ENCODE measurements around the gene RNF39. TPM values are rescaled to one million over a fixed set of nuclear protein-coding genes. Genes with fewer than 3 reads are reported as not detected.
"Not testable (repeated sequence)": the region's sequence is repeated elsewhere in the genome, so short reads cannot be mapped to it uniquely, and the experiment has no call there.

RNF39 gene, protein sequence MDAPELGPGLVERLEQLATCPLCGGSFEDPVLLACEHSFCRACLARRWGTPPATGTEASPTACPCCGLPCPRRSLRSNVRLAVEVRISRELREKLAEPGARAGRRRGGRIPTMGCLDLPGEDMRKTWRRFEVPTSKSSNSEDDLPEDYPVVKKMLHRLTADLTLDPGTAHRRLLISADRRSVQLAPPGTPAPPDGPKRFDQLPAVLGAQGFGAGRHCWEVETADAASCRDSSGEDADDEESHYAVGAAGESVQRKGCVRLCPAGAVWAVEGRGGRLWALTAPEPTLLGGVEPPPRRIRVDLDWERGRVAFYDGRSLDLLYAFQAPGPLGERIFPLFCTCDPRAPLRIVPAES
- total RNA-seq (2014; rRNA removed; shearing (Covaris generic)), result 0.14 TPM in 1 of 2 replicates, not detected in the other

DNA sequence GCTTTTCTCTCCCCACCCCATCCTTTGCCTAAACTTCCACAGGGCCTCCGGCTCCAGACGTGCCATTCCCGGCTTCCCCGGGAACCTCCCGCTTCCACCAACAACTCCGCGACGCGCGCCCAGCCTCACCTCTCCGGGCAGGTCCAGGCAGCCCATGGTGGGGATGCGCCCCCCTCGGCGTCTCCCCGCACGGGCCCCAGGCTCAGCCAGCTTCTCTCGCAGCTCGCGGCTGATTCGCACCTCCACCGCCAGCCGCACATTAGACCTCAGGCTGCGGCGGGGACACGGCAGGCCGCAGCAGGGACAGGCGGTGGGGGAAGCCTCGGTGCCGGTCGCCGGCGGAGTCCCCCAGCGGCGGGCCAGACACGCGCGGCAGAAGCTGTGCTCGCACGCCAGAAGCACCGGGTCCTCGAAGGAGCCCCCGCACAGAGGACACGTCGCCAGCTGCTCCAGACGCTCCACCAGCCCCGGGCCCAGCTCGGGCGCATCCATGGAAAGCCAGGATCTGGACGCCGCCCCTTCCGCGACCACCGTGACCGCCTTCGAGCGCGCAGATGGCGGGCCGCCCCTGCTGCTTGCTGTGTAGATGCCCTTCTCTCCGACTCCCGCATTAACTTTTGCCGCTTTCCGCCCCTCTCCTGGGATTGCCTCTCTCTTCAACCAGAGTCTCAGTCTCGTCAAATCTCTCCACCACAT is at the start of gene RNF39:
RNF39 (minus strand) TSS at position 676 of the 696 bp plus-strand sequence; CDS start at position 492, 184 bp downstream.
- H3K4me3 ChIP-seq (ENCODE audit: insufficient read depth, low read depth, low read length), result peak within 1 kb of the TSS; percentile 52

DNA sequence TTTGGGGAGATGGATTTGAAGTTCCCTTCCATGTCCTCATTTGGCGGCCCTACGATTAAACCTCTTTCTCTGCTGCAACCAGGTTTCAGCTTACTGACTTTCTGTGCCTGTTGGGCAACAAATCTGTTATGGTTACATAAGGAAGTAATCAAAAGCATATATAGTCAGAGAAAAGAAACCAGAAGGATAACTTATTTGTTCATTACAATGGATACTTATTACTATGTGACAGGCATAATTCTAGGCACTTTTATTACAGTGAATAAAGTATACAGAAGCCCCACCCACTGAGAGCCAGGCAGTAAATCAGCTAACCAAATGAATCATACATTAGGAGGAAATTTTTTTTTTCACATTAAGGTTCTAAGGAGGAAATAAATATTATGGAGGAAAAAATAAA is 46.9 kb upstream of the RNF39 start:
- DNase-seq, result no peak
- Histone ChIP-seq H3K4me3 (ENCODE audit: insufficient read depth, low read depth, low read length) (no peak overlapping the region), H3K27me3 (ENCODE audit: control insufficient read depth, insufficient read depth, low read length) (peaks cover 21% of the 10 kb centered on the region), H3K36me3 (replicated peaks; ENCODE audit: control insufficient read depth, insufficient read depth, low read length) (no peaks in the 10 kb centered on the region)

More for the DNA sequence above, at the start of gene RNF39:
- Histone ChIP-seq H3K36me3 (replicated peaks; ENCODE audit: control insufficient read depth, insufficient read depth, low read length) (no peaks in the 10 kb centered on the region), H3K27me3 (ENCODE audit: control insufficient read depth, insufficient read depth, low read length) (peaks cover 91% of the 10 kb centered on the region)
- peak; percentile 73 for DNase-seq

GRCh38 chr6:30121446-30122366 is 46.1 kb upstream of the RNF39 start:
- Histone ChIP-seq H3K36me3 (replicated peaks; ENCODE audit: control insufficient read depth, insufficient read depth, low read length) (no peaks in the 10 kb centered on the region), H3K27me3 (ENCODE audit: control insufficient read depth, insufficient read depth, low read length) (peaks cover 13% of the 10 kb centered on the region), H3K4me3 (ENCODE audit: insufficient read depth, low read depth, low read length) (no peak overlapping the region)
- no peak for DNase-seq

DNA sequence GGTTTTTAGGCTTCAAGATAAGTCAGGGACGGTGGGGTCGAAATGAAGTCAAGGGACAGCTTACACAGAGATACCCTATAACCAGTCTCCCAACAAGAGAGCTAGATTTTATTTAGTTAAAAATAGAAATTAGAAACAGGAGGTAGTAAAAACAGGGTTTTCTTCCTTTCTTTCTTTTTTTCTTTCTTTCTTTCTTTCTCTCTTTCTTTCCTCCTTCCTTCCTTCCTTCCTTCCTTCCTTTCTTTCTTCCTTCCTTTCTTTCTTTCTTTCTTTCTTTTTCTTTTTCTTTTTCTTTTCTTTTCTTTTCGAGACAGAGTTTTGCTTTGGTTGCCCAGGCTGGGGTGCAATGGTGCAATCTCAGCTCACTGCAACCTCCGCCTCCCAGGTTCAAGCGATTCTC is 43.1 kb upstream of the RNF39 start:
- not testable (repeated sequence) for H3K4me3 ChIP-seq (ENCODE audit: insufficient read depth, low read depth, low read length); DNase-seq; H3K27me3 ChIP-seq (ENCODE audit: control insufficient read depth, insufficient read depth, low read length); H3K36me3 ChIP-seq (replicated peaks; ENCODE audit: control insufficient read depth, insufficient read depth, low read length)

- H3K4me3 ChIP-seq (ENCODE audit: insufficient read depth, low read depth, low read length), result no peak overlapping the region
- no peak for DNase-seq
- no peaks in the 10 kb centered on the region for H3K36me3 ChIP-seq (replicated peaks; ENCODE audit: control insufficient read depth, insufficient read depth, low read length)
- peaks cover 18% of the 10 kb centered on the region for H3K27me3 ChIP-seq (ENCODE audit: control insufficient read depth, insufficient read depth, low read length)
These were observed 41.2 kb upstream of the RNF39 start for GRCh38 chr6:30116724-30117123.

DNA sequence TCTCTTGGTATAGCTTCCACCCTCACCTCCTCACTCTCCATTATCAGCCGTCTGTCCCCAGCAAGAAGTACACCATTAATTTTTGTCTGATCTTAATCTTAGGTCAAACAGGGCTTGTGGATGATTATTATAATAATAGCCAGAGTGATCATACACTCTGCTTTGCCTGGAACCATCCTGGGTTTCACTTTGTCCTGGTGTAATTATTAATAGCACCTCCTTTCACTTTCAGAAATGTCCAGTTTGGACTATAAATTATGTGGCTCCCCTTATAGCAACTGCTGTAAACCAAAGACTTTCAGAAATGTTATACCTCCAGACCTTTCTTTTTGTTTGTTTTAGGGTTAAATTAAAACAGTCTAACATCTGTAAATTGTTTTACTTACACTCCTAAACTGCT is 38.3 kb upstream of the RNF39 start:
- Histone ChIP-seq H3K36me3 (replicated peaks; ENCODE audit: control insufficient read depth, insufficient read depth, low read length) (no peaks in the 10 kb centered on the region), H3K27me3 (ENCODE audit: control insufficient read depth, insufficient read depth, low read length) (peaks cover 22% of the 10 kb centered on the region), H3K4me3 (ENCODE audit: insufficient read depth, low read depth, low read length) (no peak overlapping the region)
- no peak for DNase-seq

- Histone ChIP-seq H3K27me3 (ENCODE audit: control insufficient read depth, insufficient read depth, low read length) (peaks cover 26% of the 10 kb centered on the region), H3K4me3 (ENCODE audit: insufficient read depth, low read depth, low read length) (no peak within 1 kb of the TSS), H3K36me3 (replicated peaks; ENCODE audit: control insufficient read depth, insufficient read depth, low read length) (no peaks in the 10 kb centered on the region)
- no peak for DNase-seq
These were observed 37.6 kb upstream of the RNF39 start, which contains the start of gene TRIM31 for GRCh38 chr6:30113003-30113759. Gene TRIM31, minus strand, starts transcription at chr6:30113090. Its CDS starts 285 bp downstream, at chr6:30112805.

- peaks cover 26% of the 10 kb centered on the region for H3K27me3 ChIP-seq (ENCODE audit: control insufficient read depth, insufficient read depth, low read length)
- no peak for DNase-seq
These were observed 36.9 kb upstream of the RNF39 start for GRCh38 chr6:30112402-30112994.

DNA sequence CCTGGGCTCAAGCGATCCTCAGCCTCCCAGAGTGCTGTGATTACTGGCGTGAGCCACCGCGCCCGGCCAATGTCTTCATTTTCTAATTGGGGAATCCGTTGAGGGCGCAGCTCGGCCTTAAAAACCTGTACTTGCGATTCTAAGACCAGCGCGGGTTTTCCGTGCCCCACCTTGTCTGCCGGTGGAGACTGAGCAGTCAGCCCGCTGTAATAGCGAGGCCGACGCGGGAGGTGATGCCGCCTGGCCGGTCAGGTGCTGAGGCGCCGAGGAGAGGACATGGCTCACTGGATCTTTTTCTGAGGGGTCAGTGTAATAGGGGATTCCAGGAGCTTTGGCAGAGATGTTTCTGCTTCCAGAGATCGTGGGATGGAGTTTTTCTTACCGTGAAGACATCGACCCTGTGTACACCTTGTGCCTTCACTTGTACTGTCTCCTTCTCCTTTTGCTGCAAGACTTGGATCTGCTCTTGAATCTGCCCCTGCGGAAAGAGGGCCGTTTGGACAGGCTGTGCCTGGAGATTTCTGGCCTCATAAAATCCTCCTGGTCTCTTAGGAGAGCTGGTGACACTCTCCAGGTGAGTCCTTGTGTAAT is 35.8 kb upstream of the RNF39 start:
- no peak overlapping the region for H3K4me3 ChIP-seq (ENCODE audit: insufficient read depth, low read depth, low read length)
- no peaks in the 10 kb centered on the region for H3K36me3 ChIP-seq (replicated peaks; ENCODE audit: control insufficient read depth, insufficient read depth, low read length)
- no peak for DNase-seq
- peaks cover 26% of the 10 kb centered on the region for H3K27me3 ChIP-seq (ENCODE audit: control insufficient read depth, insufficient read depth, low read length)

More at GRCh38 chr6:30112402-30112994, 36.9 kb upstream of the RNF39 start:
- H3K36me3 ChIP-seq (replicated peaks; ENCODE audit: control insufficient read depth, insufficient read depth, low read length), result no peaks in the 10 kb centered on the region
- no peak overlapping the region for H3K4me3 ChIP-seq (ENCODE audit: insufficient read depth, low read depth, low read length)

- no peak for DNase-seq
These were observed 29.1 kb upstream of the RNF39 start for GRCh38 chr6:30104661-30105060.

GRCh38 chr6:30103872-30104179 is 28.3 kb upstream of the RNF39 start:
- H3K4me3 ChIP-seq (ENCODE audit: insufficient read depth, low read depth, low read length), result peak overlapping the region; percentile 46; the same call in 1 of the 2 replicates
- H3K36me3 ChIP-seq (replicated peaks; ENCODE audit: control insufficient read depth, insufficient read depth, low read length), result no peaks in the 10 kb centered on the region
- DNase-seq, result no peak
- peaks cover 72% of the 10 kb centered on the region for H3K27me3 ChIP-seq (ENCODE audit: control insufficient read depth, insufficient read depth, low read length)

More at GRCh38 chr6:30104661-30105060, 29.1 kb upstream of the RNF39 start:
- H3K4me3 ChIP-seq (ENCODE audit: insufficient read depth, low read depth, low read length), result no peak overlapping the region
- H3K36me3 ChIP-seq (replicated peaks; ENCODE audit: control insufficient read depth, insufficient read depth, low read length), result no peaks in the 10 kb centered on the region
- H3K27me3 ChIP-seq (ENCODE audit: control insufficient read depth, insufficient read depth, low read length), result peaks cover 65% of the 10 kb centered on the region

DNA sequence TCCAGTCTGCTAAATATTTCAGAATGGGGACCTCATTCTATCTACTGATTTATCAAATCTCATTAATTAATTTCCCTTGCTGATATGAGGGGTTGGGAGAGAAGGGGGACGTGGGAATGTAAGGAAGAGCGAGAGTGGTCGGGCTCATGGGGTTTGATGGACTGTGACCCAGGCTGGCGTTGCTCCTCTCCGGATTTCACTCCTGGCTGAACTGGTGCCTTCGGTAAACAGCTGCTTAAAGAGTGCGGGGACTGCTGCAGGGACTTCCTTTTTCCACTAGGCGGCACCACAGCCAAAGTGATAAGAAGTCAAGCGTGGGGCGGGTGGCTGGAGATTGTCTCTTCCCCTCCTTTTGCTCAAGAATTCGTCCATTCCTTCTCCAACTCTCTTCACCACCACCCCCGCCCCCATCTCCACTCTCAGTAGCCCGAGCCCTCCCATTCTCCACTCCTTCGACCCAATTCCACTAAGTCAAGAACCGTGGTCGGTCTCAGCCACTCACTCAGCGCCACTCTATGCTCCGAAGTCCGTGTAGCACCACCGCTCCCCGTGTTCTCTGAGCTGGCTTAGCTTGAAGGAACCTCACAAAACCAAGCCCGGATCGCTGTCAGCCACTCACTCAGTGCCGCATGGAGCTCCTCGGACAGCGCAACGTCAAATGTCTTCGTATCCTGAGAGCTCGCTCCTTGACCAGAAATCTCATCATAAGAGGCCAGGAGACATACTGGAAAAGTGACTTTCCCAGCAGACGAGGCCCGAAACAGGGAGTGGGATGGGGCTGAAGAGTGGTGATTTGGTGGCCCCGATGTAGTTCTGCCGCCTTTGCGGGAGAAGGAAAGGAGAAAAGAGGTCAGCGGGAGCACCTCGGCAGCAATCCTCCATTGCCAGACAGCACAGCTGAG is 27.7 kb upstream of the RNF39 start:
- DNase-seq, result peak; percentile 87
- peaks cover 74% of the 10 kb centered on the region for H3K27me3 ChIP-seq (ENCODE audit: control insufficient read depth, insufficient read depth, low read length)
- H3K4me3 ChIP-seq (ENCODE audit: insufficient read depth, low read depth, low read length), result peak overlapping the region; percentile 46
- H3K36me3 ChIP-seq (replicated peaks; ENCODE audit: control insufficient read depth, insufficient read depth, low read length), result no peaks in the 10 kb centered on the region

All from H7 (cell line).